ENCODE data around the gene NOSIP.
A peak's percentile ranks its signal among the peaks of the same experiment; 100 is the strongest.

Gene NOSIP

DNA sequence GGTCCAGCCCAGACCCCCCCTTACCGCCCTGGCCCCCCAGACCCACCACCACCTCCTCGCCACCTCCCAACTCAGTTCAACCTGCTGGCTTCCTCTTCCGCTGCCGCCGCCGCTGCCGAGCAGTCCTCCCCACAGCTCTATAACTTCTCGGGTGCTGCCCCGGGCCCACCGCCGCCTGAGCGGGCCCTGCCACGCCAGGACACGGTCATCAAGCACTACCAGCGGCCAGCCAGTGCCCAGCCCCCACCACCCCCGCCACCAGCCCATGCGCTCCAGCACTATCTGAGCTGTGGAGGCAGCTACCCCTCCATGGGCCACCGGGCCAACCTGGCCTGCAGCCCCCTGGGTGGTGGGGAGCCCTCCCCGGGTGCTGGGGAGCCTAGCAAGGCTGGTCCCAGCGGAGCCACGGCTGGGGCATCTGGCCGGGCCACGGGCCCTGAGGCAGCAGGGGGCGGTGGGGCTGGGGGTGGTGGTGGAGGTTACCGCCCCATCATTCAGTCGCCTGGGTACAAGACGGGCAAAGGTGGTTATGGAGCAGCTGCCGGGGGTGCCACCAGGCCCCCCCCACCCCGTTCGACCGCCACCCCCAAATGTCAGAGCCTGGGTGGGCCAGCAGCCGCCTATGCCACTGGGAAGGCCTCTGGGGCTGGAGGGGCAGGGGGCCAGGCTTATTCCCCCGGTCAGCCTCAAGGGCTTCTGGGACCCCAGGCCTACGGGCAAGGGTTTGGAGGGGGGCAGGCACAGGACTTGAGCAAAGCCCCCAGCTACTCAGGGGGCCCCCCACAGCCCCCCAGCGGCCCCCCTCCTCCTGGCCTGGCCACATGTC, 14.8 kb upstream of the NOSIP start:
- no peak for DNase-seq (ENCODE audit: low spot score)

DNA sequence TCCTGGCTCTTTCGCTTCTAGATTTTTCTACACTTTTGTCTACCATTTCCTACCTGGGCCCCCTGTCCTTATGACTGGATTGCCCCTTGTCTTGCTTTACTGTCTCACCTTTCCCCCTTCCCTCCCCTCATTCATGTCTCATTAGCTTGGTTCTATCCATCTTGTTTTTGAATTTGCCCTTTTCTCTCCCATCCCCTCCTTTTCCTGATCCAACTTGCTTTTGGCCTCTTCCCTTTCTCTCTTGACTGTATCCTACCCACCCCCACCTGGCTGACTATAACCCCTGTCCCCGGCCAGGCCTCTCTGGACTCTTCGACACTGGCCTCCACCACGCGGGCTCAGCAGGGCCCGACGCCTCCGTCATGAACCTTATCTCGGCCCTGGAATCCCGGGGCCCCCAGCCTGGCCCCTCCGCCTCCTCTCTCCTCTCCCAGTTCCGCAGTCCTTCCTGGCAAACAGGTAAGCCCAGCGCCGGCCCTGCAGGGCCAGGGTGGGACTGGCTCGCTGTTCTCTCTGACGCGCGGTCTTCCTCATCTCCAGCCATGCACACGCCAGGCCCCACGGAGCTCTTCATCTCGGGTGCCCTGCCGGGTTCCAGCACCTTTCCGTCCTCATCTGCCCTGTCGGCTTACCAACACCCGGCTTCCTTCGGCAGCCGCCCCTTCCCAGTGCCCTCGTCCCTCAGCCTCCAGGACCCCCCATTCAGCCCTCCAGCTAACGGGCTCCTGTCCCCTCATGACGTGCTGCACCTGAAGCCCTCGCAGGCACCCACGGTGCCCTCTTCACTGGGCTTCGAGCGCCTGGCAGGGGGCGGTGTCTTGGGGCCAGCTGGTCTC, 14.0 kb upstream of the NOSIP start:
- no peak for DNase-seq (ENCODE audit: low spot score)

DNA sequence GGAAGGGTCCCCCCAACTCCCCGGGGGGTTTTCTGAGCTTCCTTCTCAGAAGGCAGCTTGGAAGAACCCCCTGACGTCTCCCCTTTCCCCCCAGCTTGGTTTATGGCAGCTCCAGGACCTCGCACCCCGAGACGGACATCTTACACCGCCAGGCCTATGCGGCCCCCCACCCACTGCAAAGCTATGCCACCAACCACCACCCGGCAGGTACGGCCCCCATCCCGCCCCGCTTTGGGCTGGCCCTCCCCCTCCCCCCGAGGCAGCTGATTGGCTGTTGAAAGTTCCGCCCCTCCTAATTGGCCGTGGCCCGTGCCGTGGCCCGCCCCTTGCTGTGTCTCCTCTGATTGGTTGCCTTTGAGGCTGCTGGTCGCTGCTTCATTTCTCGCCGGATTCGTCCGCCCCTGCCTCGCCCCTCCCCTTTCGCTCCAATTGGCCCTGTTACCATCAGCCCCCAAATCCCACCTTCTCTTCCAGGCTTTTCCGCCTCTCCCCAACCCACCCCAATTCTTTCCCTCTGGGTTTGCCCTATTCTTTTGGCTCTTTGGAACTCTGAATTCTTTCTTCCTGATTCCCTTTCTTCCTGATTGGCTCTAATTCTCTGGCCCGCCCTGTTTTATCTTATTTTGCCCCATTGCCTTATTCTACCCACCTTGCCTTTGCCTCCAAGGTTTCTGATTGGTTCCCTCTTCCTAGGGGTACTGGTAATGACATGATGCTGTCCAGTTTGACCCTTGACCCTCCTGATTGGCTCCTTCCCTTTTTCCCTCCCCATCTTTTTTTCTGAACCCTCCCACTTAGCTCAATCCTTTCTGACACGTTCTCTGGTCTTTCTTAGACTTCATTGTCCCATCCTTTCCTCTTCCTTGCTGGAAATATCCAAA, 13.1 kb upstream of the NOSIP start:
- peak; percentile 96 for DNase-seq (ENCODE audit: low spot score)

DNA sequence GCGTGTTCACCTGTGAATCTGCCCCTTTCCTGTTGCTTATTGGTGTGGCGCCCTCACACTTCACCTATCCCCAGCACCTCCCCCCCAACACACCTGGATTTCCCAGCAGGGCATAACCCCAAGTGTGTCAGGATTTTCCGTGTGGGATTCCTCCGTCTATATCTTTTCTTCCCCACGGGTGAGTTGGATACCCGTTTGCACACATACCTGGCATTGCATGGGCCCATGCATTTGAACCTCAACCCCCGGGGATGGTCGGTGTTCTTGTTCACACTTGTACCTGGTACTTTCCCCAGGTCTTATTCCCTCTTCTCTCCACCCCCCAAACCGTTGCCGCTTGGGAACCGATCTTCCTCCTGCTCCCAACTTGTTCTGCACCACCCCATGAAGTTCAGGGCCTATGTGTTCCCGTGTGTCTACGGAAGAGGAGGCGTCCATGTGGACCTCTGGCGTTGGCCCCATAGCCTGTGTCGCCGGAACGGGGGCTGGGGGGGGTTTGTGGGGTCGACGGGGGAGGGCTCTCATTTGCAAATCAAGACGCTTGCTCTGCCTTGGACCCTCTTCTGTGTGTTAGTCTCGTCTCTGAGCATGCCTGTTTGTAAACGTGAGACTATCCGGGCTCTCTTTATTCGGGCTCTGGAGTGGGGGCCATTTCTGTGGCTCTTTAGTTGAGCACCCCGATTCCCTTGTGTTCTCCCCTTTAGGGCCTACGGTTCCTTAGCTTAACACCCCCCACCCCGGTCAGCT, 12.3 kb upstream of the NOSIP start:
- DNase-seq (ENCODE audit: low spot score) = peak; percentile 58

DNA sequence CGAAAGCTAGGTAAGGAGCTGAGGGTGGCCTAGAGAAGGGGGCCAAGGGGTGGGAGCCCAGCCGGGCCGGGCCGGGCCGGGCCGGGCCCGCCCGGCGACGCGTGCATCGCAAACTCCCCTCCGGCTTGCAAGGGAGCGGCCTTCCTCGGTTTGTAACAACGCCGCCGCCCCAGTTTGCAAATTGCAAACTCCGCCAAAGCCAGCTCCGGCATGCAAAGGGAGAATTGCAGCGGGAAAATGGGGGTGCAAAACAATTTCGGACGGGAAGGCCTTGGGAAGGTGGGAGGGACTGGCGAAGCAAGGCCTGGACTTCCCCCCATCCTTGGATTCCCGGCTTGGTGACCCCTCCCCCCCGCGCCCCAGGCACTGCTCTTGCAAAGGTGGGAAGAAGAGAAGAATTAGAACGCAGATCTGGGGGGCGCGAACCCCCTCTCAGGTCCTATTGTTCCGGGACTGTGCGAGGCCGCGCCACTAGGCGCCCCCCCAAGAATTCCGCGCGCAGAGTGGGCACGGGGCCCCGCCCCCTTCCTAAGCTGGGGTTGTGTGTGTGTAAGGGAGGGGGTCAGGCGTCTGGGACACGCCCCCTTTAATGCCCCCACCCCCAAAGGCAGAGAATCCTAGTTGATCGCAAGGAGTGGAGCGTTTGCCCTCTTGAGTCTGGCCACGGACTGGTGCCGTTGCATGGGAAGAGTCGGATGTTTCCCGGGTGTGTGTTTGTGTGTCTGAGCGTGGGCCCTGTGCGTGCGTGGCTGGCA, 11.6 kb upstream of the NOSIP start:
- DNase-seq (ENCODE audit: low spot score) = peak; percentile 70

DNA sequence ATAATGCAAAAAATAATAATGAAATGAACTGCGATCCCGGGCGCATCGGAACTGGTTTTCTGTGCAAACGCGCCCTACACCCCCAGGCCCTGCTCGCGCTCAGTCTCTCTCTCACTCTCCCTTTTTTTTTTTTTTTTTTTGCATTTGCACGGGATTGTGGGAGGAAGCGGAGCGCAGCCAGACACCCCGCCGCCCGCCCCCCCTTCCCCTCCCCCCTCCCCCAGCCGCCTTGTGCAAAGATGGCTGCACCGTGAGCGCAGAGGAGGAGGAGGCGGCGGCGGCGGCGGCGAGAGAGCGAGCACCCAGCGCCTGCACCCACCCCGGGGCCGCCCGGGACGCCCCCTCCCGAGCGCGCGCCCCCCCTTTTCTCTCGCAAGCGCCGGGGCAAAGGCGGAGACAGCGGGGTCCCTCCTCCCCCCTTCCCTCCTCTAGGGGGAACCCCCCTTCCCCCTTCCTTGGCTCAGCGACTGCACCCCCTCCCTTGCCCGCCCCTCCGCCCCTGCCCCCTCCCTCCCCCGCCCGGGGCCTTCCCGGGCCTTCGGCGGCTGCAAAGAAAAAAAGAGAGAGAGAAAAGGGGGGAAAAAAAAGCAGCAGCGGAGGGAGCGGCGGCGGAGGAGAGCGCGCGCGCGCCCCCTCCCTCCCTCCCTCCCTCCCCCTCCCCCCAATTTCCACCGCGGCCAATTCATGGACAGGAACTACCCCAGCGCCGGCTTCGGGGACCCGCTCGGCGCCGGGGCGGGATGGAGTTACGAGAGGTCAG, 10.8 kb upstream of the NOSIP start, which contains the start of gene PRR12:
PRR12 (plus strand) TSS at position 212 of the 760 bp plus-strand sequence; CDS start at position 685, 473 bp downstream.
- peak; percentile 78 for DNase-seq (ENCODE audit: low spot score)

DNA sequence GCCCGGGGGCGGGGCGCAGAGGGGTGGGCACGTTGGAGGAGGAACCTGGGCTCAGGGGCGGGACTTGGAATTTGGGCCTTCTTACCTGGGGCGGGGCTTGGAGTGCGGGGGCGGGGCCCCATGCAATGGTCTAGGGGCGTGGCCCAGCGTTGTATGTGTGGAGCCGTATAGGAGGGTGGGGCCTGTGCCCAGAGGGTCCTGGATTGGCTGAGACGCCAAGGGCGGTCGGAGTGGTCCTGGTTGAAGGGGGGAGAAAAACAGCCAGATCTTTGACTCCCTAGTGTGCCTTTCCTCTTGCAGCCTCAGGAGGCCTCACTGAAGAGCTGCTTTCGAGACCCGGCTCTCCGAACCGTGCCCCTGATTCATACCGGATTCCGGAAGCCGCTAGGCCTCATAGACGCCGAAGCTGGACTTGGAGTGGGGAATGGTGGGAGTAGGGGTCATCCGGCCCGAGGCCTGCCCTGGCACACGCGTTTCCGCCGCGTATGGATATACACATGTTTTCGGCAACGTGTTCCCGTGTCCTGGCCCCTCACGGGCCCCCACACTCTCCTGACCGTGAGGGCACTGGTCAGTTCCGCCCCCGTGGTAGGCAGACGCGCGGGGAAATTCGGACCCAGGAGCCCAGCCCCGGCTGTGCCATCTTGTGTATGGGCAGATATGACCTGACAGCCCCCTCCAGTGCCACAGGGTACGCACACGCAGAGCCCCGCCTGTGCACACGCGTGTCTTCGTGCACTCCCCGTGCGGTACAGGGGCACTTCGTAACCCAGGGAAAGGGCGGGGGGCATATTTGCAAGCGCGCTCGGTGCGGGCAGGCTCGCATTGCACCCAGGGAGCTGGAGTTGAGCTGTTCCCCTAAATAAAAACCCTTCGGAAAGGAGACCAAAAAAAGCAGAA, 10.0 kb upstream of the NOSIP start:
- peak; percentile 98 for DNase-seq (ENCODE audit: low spot score)

DNA sequence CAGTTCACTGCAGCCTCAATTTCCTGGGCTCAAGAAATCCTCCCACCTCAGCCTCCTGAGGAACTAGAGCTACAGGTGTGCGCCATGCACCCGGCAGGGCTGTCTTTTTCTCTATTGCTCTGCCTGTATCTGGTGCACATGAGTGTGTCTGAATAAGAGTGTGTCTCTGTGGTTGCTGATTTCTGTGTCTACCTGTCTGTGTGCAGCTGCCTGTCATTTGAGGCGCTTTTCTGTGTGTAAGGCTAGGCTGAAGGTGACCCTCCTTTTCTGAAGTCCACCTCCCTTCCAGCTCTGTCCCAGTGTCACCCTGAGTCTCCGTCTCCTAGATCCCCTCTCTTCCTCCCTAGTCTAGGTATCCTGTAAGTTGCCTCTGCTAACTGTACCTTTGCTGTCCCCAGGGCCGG, 9.1 kb upstream of the NOSIP start:
- peak; percentile 46 for DNase-seq (ENCODE audit: low spot score)

DNA sequence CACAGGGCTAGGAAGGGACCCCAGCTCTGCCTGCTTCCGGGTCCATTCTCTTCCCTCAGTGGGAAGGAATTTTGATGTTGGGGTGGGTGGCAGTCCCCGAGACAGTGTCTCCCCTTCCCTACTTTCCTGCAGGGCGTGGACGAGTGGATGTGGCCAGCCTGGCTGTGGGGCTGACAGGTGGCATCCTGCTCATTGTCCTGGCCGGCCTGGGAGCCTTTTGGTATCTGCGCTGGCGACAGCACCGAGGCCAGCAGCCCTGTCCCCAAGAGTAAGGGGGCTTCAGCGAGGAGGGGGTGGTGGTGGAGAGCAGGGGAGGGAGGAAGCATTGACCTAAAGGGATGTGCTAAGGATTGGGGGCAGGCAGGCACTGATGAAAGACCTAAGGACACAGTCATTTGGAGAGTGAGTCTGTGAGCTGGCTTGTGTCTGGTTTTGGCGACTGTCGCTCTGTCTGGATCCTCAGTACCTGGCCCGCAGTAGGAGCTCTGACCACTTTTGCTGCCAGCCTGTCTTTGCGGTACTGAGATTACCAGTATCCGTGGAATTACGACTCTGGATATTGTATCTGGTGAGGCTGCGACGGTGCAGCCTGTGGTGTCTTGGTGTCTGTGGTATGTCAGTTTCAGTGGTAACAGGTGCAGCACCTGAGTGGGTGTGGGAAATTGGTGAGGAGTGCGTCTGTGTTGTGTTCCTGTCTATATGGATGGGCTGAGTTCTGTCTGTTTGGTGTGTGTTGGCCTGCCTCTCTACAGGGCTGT, 8.2 kb upstream of the NOSIP start:
- DNase-seq (ENCODE audit: low spot score) = no peak

DNA sequence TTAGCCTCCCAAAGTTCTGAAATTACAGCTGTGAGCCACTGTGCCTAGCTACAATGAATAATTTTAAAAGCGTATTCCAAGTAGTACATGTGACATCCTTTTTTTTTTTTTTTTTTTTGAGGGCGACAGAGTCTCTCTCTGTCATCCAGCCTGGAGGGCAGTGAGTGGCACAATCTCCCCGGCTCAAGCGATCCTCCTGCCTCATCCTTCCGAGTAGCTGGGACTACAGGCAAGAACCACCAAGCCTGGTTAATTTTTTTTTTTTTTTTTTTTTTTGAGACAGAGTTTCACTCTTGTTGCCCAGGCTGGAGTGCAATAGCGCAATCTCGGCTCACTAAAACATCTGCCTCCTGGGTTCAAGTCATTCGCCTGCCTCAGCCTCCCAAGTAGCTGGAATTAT, 6.9 kb upstream of the NOSIP start:
- no peak for DNase-seq (ENCODE audit: low spot score)

DNA sequence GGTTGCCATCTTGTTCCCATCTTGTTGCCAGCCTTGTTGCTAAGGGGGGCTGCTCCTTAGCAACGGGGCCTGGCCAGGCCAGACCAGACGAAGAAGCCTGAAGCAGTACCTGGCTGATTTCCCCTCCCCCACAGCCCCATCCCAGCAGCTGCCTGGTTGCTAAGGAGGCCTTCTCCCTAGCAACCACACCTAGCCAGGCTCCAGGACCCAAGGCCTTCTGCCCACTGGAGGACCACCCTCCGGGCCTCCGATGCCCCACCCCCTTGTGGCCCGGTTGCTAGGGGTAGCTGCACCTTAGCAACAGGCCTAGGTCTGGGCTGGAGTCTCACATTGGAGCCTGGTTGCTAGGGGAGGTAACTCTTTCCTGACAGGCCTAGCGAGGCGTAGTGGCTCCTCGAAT, 4.7 kb upstream of the NOSIP start:
- no peak for DNase-seq (ENCODE audit: low spot score)

DNA sequence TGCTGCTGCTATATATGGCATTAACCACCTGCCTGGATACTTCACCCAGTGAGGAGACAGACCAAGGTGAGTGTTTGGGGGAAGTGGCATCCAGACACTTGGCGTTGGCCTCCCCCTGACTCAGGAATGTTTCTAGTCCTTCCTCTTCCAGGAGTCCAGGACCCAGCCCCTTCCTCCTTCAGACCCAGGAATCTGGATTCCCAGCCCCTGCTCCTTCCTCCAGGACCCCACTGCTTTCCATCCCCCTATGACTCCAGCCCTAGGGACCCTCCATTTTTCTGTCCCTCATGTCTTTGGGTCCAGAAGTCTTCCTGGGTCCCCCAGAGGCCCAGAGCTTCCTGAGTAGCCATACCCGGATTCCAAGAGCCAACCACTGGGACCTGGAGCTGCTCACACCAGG, 2.9 kb upstream of the NOSIP start:
- no peak for DNase-seq (ENCODE audit: low spot score)

DNA sequence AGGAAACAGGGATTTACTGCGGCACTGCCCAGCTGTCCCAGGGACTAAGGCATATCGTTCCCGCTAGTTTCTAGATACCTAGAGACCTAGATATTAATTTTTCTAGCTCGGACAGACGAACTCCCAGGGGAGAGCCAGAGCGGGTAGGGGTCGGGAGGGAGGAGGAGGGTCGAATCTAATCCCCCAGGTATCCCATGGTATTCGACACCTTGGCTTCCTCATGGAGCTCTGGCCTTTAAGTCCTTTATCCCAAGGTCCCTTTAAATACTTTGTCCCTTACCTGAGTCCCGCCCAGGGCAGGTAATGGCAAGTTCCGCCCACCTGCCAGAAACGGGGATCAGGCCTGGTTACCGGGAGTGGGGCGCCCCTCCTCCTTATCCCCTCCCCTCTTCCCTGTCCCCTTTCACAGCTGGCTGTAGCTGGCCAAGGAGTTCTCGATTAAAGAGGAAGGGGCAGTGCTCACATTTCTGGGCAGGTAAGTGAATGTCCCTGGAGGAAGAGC, 702 bp upstream of the NOSIP start, which contains the start of gene PRRG2:
PRRG2 (plus strand) TSS at position 310 of the 502 bp plus-strand sequence. CDS start 1,904 bp downstream, outside the sequence.
- DNase-seq (ENCODE audit: low spot score) = no peak

DNA sequence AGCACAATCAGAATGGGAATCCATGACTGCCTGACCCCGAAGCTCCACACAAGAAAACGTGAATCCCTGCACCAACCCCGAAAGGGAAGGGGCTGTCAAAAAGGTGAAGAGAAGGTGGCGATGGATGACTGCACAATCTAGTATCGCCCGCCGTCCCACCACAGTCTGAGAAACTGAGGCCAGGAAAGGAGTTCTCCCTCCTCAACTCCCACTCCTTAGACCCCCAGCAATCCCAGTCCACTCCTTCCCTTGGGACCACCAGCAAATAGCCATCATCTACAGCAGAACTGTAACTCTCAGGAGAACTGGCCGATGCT, 451 bp downstream of the NOSIP start:
- no peak for DNase-seq (ENCODE audit: low spot score)

DNA sequence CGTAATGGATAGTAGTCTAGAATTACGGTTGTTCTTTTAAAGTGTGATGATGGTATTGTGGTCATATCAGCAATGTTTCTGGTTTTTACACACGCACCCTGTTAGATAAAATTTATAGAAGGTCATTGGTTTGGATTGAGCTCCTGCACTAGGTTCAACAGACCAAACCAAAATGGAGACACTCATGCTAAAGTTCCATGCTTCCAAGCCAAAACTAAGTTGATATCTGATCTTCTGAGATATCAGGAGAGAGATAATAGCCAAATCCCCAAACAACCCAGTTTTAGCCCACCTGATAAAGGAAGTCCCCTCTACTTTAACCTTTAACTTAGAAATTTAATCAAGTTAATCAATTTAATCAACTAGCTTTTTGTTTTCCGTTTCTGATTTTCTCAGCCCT, 1.2 kb downstream of the NOSIP start:
- no peak for DNase-seq (ENCODE audit: low spot score)

DNA sequence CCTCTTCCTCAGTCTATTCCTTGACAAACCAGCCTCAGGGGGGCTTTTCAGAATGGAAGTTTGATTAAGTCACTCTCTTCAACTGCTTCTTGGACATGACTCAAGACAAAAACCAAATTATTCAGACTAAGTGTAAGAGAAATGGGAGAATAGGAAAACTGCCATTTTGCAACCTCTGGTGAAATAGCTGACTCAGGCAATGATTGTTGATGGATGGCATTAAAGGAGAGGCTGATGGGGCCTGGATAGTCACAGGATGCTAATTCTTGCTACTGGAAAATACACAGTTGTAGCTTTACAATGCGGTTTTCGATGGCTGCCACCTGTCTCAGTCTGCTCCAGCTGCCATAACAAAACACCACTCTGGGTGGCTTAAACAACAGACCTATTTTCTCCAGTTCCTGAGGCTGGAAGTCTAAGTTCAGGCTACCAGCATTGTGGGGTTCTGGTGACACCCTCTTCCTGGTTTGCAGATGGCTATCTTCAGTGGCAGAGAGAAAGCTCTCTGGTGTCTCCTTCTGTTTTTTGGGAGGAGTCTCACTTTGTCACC, 6.1 kb downstream of the NOSIP start:
- DNase-seq (ENCODE audit: low spot score) = no peak

DNA sequence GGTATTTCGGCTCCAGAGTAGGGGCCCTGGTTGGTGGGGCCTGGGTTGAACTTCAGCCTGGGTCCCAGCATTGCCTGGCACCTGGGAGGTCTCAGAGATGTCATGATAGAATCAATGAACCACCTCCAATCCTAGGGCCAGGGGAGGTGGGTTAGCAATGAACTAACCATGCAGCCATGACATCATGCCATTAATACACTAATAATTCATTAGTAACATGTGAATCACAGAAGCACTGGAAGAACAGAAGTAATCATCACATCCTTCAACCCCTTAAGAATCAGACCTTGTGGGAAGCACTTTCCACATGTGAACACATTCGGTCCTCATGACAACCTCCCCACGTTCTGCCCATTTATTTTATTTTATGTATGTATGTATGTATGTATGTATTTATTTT, 6.9 kb downstream of the NOSIP start:
- no peak for DNase-seq (ENCODE audit: low spot score)

DNA sequence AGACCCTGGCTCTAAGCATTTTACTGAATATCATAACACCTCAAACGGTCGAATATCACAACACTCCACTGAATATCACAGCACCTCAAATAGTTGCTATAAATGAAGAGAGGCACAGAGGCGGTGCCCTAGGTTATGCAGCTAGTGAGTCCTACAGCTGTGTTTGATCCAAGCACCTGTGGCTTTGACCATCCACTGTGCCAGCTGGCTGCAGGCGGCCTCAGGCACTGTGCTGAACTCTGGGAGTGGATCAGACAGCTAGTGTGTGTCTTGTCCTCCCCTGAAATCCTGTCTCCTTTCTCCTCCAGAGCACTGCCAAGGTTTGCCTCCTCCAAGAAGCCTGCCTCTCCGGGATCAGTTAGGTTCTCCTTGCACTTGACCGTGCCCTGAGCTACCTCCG, 7.3 kb downstream of the NOSIP start:
- DNase-seq (ENCODE audit: low spot score) = no peak

Data from cerebellar cortex (tissue), 1 donor.